Smooth muscle cell (in vitro differentiated cells): ENCODE data around the gene DAPK3. TPM values are rescaled to one million over a fixed set of nuclear protein-coding genes. Genes with fewer than 3 reads are reported as not detected.
"Not testable (repeated sequence)": the region's sequence is repeated elsewhere in the genome, so short reads cannot be mapped to it uniquely, and the experiment has no call there.

Experiments used
- DNase-seq: peaks from one replicate; lab custom pipeline; 2025; ENCODE audit not compliant: unreplicated experiment; lab: John Stamatoyannopoulos, UW
- H2AFZ ChIP-seq: fragments of 200-600 bp; sonication (generic); 2 replicates; pipeline ENCODE4 v1.6.0; 2016; ENCODE audit warnings: antibody characterized with exemption, low read depth, mild to moderate bottlenecking
- H3F3A ChIP-seq: fragments of 200-600 bp; sonication (generic); 2 replicates; pipeline ENCODE4 v1.6.0; 2017; ENCODE audit warnings: antibody characterized with exemption, low read depth
- H3K27ac ChIP-seq: fragments of 200-600 bp; sonication (generic); 2 replicates; pipeline ENCODE4 v1.5.1; 2016; ENCODE audit warnings: low read depth, mild to moderate bottlenecking
- H3K27me3 ChIP-seq: fragments of 200-600 bp; sonication (generic); 2 replicates; pipeline ENCODE4 v1.6.1; 2016; ENCODE audit warnings: low read depth, mild to moderate bottlenecking
- H3K36me3 ChIP-seq: fragments of 200-600 bp; sonication (generic); 2 replicates; pipeline ENCODE4 v1.5.1; 2016; ENCODE audit warnings: low read depth
- H3K4me1 ChIP-seq: fragments of 200-600 bp; sonication (generic); 2 replicates; pipeline ENCODE4 v1.5.1; 2016; ENCODE audit warnings: low read depth
- H3K4me2 ChIP-seq: fragments of 200-600 bp; sonication (generic); 2 replicates; pipeline ENCODE4 v1.6.0; 2016; ENCODE audit warnings: mild to moderate bottlenecking
- H3K4me3 ChIP-seq: fragments of 200-600 bp; sonication (generic); 2 replicates; pipeline ENCODE4 v1.5.1; 2016; ENCODE audit warnings: mild to moderate bottlenecking
- H3K79me2 ChIP-seq: fragments of 200-600 bp; sonication (generic); 2 replicates; pipeline ENCODE4 v1.6.0; 2016; ENCODE audit warnings: low read depth, mild to moderate bottlenecking
- H3K9ac ChIP-seq: fragments of 200-600 bp; sonication (generic); 2 replicates; pipeline ENCODE4 v1.6.0; 2016; ENCODE audit warnings: low read depth
- H3K9me3 ChIP-seq: fragments of 200-600 bp; sonication (generic); replicated peaks from 2 replicates; pipeline ENCODE4 v1.5.1; 2016; ENCODE audit warnings: low read depth
- H4K20me1 ChIP-seq: fragments of 200-600 bp; sonication (generic); 2 replicates; pipeline ENCODE4 v1.6.0; 2016; ENCODE audit warnings: low read depth
- WGBS: methylation state at CpG from one replicate; pipeline ENCODE4 v1.1.7; 2016; ENCODE audit warnings: low lambda C conversion rate; 5-methylcytosine and 5-hydroxymethylcytosine counted together
- polyA plus RNA-seq: library from polyadenylated mRNA; unstranded; fragments of >200 nt; fragmentation: Nextera tagmentation; extraction: Ambion mirVana; gene quantifications from 2 replicates; pipeline ENCODE4 v1.2.1, GENCODE V29; 2016
- total RNA-seq: library from RNA; depleted of rRNA; stranded (reverse); fragments of >200 nt; gene quantifications from 2 replicates; pipeline ENCODE4 v1.2.3, GENCODE V29; 2014
- TF ChIP-seq, protein P1 (sequence below): fragments of 200-600 bp; sonication (generic); IDR thresholded peaks from 2 replicates; pipeline ENCODE4 v1.5.1; 2017; ENCODE audit warnings: borderline replicate concordance, mild to moderate bottlenecking, antibody characterized with exemption; ENCODE audit not compliant: insufficient read depth, poor library complexity, severe bottlenecking

Gene DAPK3
- total and polyA plus RNA-seq, 2 experiments from 2014 or later, result 82.9 to 113 TPM

DNA sequence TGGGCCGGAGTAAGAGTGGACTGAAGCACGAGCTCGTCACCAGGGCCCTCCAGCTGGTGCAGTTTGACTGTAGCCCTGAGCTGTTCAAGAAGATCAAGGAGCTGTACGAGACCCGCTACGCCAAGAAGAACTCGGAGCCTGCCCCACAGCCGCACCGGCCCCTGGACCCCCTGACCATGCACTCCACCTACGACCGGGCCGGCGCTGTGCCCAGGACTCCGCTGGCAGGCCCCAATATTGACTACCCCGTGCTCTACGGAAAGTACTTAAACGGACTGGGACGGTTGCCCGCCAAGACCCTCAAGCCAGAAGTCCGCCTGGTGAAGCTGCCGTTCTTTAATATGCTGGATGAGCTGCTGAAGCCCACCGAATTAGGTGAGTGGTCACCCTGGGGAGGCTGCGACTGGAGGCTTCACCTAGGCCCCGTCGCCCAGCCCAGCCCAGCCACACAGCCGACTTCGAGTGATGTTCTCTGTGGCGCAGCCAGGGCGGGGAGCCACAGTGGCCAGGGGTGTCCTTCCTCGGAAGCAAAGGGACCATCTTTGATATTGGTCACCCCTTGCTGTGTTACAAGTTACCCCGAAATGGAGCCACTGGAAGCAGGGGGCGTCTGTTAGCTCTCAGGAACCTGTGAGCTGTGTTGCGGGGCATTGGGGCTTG lies 42.2 kb upstream of the DAPK3 start:
- Histone ChIP-seq H3K4me2 (no peak overlapping the region), H3K9me3 (no peaks in the 10 kb centered on the region), H2AFZ (no peak overlapping the region), H3K79me2 (peaks cover 54% of the 10 kb centered on the region), H3K27me3 (no peaks in the 10 kb centered on the region), H3K27ac (no peak overlapping the region), H3F3A (no peaks in the 10 kb centered on the region), H3K36me3 (no peaks in the 10 kb centered on the region), H3K4me3 (no peak overlapping the region), H3K4me1 (peaks cover 10% of the 10 kb centered on the region), H4K20me1 (peaks cover 94% of the 10 kb centered on the region), H3K9ac (no peak overlapping the region)
- DNase-seq, result no peak
- WGBS, result 97% methylated on average over 33 of the region's 33 CpGs
- TF ChIP-seq, protein P1, sequence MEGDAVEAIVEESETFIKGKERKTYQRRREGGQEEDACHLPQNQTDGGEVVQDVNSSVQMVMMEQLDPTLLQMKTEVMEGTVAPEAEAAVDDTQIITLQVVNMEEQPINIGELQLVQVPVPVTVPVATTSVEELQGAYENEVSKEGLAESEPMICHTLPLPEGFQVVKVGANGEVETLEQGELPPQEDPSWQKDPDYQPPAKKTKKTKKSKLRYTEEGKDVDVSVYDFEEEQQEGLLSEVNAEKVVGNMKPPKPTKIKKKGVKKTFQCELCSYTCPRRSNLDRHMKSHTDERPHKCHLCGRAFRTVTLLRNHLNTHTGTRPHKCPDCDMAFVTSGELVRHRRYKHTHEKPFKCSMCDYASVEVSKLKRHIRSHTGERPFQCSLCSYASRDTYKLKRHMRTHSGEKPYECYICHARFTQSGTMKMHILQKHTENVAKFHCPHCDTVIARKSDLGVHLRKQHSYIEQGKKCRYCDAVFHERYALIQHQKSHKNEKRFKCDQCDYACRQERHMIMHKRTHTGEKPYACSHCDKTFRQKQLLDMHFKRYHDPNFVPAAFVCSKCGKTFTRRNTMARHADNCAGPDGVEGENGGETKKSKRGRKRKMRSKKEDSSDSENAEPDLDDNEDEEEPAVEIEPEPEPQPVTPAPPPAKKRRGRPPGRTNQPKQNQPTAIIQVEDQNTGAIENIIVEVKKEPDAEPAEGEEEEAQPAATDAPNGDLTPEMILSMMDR, result no peak

DNA sequence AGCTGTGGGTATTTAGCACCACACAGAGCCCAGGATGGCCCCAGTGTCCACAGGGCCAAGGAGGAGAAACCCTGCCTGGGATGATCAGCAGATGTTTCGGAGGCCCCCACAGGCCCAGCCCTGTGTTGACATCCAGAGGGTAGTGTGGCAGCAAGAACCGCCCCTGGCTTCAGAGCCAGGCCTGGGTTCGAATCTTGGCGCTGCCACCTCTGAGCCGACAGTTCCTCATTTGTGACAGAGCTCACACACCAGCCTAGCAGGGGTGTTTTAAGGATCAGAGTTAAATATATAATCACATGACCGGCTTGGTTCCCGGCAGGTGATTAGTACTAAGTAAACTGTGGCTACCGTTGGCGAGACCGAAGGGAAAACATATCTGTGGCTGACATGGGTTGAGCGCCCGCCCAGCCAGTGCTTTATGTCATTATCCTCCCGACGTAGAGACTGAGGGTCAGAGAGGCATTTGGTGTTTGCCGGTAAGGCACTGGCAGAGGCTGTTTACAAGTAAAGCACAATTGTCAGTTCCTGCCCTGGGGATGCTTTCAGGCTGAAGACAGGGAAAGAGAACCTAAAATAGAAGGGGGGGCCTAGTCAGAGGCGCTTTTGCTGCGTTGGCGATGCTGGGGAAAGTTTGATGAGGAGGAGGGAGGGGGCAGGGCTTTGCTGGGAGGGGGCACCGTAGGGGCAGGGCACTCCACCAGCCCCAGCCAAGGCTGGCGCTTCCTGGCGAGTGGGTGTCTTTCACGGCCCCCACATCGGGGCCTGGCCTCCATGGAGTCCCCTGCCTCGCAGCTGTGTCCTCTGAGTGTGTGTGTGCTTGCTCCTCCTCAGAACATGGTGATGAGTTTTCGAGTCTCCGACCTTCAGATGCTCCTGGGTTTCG lies 41.4 kb upstream of the DAPK3 start:
- Histone ChIP-seq H3K27me3 (no peaks in the 10 kb centered on the region), H3K79me2 (peaks cover 53% of the 10 kb centered on the region), H3K9ac (no peak overlapping the region), H3K36me3 (no peaks in the 10 kb centered on the region), H3K4me3 (no peak overlapping the region), H3K9me3 (no peaks in the 10 kb centered on the region), H3K27ac (no peak overlapping the region), H3F3A (no peaks in the 10 kb centered on the region), H3K4me1 (peaks cover 10% of the 10 kb centered on the region), H3K4me2 (no peak overlapping the region), H4K20me1 (peaks cover 87% of the 10 kb centered on the region), H2AFZ (no peak overlapping the region)
- TF ChIP-seq, protein P1, result no peak
- DNase-seq, result no peak
- WGBS, result 96% methylated on average over 26 of the region's 27 CpGs

DNA sequence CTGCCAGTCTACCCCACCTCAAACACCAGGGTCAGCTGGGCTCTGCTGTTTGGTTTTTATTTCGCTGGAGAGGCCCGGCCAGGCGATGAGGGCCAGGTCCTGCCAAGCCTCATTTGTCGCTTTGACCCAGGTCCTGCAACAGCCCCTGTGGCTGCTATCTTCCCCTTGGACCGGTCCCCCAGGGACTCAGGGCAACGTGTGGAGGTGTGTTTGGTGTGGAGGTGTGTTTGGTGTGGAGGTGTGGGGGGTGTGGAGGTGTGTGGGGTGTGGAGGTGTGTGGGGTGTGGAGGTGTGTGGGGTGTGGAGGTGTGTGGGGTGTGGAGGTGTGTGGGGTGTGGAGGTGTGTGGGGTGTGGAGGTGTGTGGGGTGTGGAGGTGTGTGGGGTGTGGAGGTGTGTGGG lies 40.5 kb upstream of the DAPK3 start:
- DNase-seq, H3K9me3 ChIP-seq, H2AFZ ChIP-seq, H3K9ac ChIP-seq, H3K4me2 ChIP-seq, H3K27me3 ChIP-seq, H3F3A ChIP-seq, H3K27ac ChIP-seq, H3K4me3 ChIP-seq, H3K36me3 ChIP-seq: not testable (repeated sequence)
- peaks cover 47% of the 10 kb centered on the region for H3K79me2 ChIP-seq
- 93% methylated on average over 6 of the region's 6 CpGs for WGBS
- peaks cover 15% of the 10 kb centered on the region for H3K4me1 ChIP-seq
- H4K20me1 ChIP-seq, result peaks cover 78% of the 10 kb centered on the region

DNA sequence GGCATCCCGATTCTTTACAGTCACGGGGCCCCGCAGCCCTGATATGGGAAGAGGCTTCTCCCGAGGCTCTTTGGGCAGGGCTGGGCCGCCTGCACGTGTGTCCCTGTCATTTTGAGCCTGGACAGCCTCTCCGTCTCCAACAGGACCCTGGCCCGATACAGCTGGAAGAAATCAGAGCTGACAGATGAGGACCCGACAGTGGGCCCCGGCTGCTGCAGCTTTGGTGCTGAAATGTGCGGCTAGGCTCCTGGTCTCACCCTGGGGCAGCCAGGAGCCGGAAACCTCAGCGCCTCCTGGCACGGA lies 39.9 kb upstream of the DAPK3 start:
- Histone ChIP-seq H3K4me1 (peaks cover 15% of the 10 kb centered on the region), H3K36me3 (no peaks in the 10 kb centered on the region), H4K20me1 (peaks cover 72% of the 10 kb centered on the region), H3K9ac (no peak overlapping the region), H2AFZ (no peak overlapping the region), H3F3A (no peaks in the 10 kb centered on the region), H3K27ac (no peak overlapping the region), H3K4me3 (no peak overlapping the region), H3K4me2 (no peak overlapping the region), H3K27me3 (no peaks in the 10 kb centered on the region), H3K9me3 (no peaks in the 10 kb centered on the region), H3K79me2 (peaks cover 47% of the 10 kb centered on the region)
- DNase-seq, result no peak
- 83% methylated on average over 14 of the region's 14 CpGs for WGBS
- TF ChIP-seq, protein P1, result no peak
